C4-2B (cell line): ENCODE measurements around the gene CCDC83.
"Not testable (repeated sequence)": the region's sequence is repeated elsewhere in the genome, so short reads cannot be mapped to it uniquely, and the experiment has no call there.

Source experiments
- H3K27ac ChIP-seq: fragments of 450-650 bp; 2 replicates; pipeline ENCODE4 v1.5.1; 2017
- CTCF ChIP-seq: fragments of 450-650 bp; conservative IDR thresholded peaks from 2 replicates; pipeline ENCODE4 v1.5.1; 2017; ENCODE audit warnings: mild to moderate bottlenecking
- ZFX ChIP-seq: fragments of 450-650 bp; IDR thresholded peaks from 2 replicates; pipeline ENCODE4 v1.6.1; 2017

CCDC83 gene

GRCh38 chr11:85835263-85835662 lies 19.9 kb upstream of the CCDC83 start:
- TF ChIP-seq CTCF: no peak
- TF ChIP-seq ZFX: no peak

GRCh38 chr11:85835729-85836128 lies 19.5 kb upstream of the CCDC83 start:
- no peak overlapping the region for H3K27ac ChIP-seq
- no peak for TF ChIP-seq CTCF
- TF ChIP-seq ZFX: no peak

More at GRCh38 chr11:85835263-85835662, 19.9 kb upstream of the CCDC83 start:
- H3K27ac ChIP-seq: no peak overlapping the region

- not testable (repeated sequence) for H3K27ac ChIP-seq
Observed at GRCh38 chr11:85840932-85841331, 14.3 kb upstream of the CCDC83 start.

- H3K27ac ChIP-seq: no peak overlapping the region
- no peak for TF ChIP-seq CTCF
- TF ChIP-seq ZFX: no peak
Observed at GRCh38 chr11:85843929-85844328, 11.3 kb upstream of the CCDC83 start.

- peak overlapping the region; percentile 21; the same call in 1 of the 2 replicates for H3K27ac ChIP-seq
- no peak for TF ChIP-seq CTCF
- TF ChIP-seq ZFX: no peak
Observed at GRCh38 chr11:85844439-85845123, 10.6 kb upstream of the CCDC83 start.

- no peak overlapping the region for H3K27ac ChIP-seq
- TF ChIP-seq ZFX (no peak), CTCF (no peak)
Observed at GRCh38 chr11:85845124-85845631, 10.0 kb upstream of the CCDC83 start.

- no peak overlapping the region for H3K27ac ChIP-seq
- TF ChIP-seq CTCF (no peak), ZFX (no peak)
Observed at GRCh38 chr11:85847436-85847835, 7.7 kb upstream of the CCDC83 start.

GRCh38 chr11:85848006-85848405 lies 7.2 kb upstream of the CCDC83 start:
- no peak for TF ChIP-seq ZFX
- no peak for TF ChIP-seq CTCF
- no peak overlapping the region for H3K27ac ChIP-seq
